Measurements from ENCODE around the gene SPTB.

GRCh38 chr14:64841121-64841651, 38.5 kb downstream of the SPTB start:
- TF ChIP-seq, protein P1, sequence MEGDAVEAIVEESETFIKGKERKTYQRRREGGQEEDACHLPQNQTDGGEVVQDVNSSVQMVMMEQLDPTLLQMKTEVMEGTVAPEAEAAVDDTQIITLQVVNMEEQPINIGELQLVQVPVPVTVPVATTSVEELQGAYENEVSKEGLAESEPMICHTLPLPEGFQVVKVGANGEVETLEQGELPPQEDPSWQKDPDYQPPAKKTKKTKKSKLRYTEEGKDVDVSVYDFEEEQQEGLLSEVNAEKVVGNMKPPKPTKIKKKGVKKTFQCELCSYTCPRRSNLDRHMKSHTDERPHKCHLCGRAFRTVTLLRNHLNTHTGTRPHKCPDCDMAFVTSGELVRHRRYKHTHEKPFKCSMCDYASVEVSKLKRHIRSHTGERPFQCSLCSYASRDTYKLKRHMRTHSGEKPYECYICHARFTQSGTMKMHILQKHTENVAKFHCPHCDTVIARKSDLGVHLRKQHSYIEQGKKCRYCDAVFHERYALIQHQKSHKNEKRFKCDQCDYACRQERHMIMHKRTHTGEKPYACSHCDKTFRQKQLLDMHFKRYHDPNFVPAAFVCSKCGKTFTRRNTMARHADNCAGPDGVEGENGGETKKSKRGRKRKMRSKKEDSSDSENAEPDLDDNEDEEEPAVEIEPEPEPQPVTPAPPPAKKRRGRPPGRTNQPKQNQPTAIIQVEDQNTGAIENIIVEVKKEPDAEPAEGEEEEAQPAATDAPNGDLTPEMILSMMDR (IDR thresholded peaks at IDR 0.05): no peak
- no peak for TF ChIP-seq POLR2A (IDR thresholded peaks at IDR 0.05)
